Inflammatory macrophage treated with lipopolysaccharide for 4 hours (primary cell): ENCODE data around the gene RASGRF2.
"Not testable (repeated sequence)": the region's sequence is repeated elsewhere in the genome, so short reads cannot be mapped to it uniquely, and the experiment has no call there.

Source experiments
- DNase-seq: peaks from one replicate; pipeline ENCODE4 v3.0.0-alpha.2; 2020

RASGRF2 gene

GRCh38 chr5:80987078-80987766, 27.1 kb downstream of the RASGRF2 start:
- DNase-seq = no peak

- no peak for DNase-seq
Measured at GRCh38 chr5:80988419-80988935, 28.3 kb downstream of the RASGRF2 start.

GRCh38 chr5:80989883-80990282, 29.7 kb downstream of the RASGRF2 start:
- DNase-seq = no peak

GRCh38 chr5:80990527-80990926, 30.4 kb downstream of the RASGRF2 start:
- no peak for DNase-seq

- no peak for DNase-seq
Measured at GRCh38 chr5:80990971-80991370, 30.8 kb downstream of the RASGRF2 start.

- no peak for DNase-seq
Measured at GRCh38 chr5:80995908-80996307, 35.7 kb downstream of the RASGRF2 start.

GRCh38 chr5:80998590-80998979, 38.4 kb downstream of the RASGRF2 start:
- no peak for DNase-seq

GRCh38 chr5:81003811-81004386, 43.7 kb downstream of the RASGRF2 start:
- DNase-seq = no peak

- no peak for DNase-seq
Measured at GRCh38 chr5:81005708-81006107, 45.5 kb downstream of the RASGRF2 start.

- no peak for DNase-seq
Measured at GRCh38 chr5:81006231-81006630, 46.1 kb downstream of the RASGRF2 start.

GRCh38 chr5:81006947-81007636, 46.9 kb downstream of the RASGRF2 start:
- no peak for DNase-seq

GRCh38 chr5:81007637-81008027, 47.5 kb downstream of the RASGRF2 start:
- no peak for DNase-seq

GRCh38 chr5:81010336-81011169, 50.4 kb downstream of the RASGRF2 start:
- no peak for DNase-seq

GRCh38 chr5:81014348-81014747, 54.2 kb downstream of the RASGRF2 start:
- DNase-seq = no peak

GRCh38 chr5:81016116-81016515, 56.0 kb downstream of the RASGRF2 start:
- DNase-seq = no peak

GRCh38 chr5:81017320-81017719, 57.2 kb downstream of the RASGRF2 start:
- DNase-seq = no peak

- DNase-seq = not testable (repeated sequence)
Measured at GRCh38 chr5:81018608-81019007, 58.4 kb downstream of the RASGRF2 start.

GRCh38 chr5:81019748-81020147, 59.6 kb downstream of the RASGRF2 start:
- DNase-seq = no peak

GRCh38 chr5:81020478-81021167, 60.5 kb downstream of the RASGRF2 start:
- DNase-seq = no peak

- DNase-seq = no peak
Measured at GRCh38 chr5:81021486-81021885, 61.3 kb downstream of the RASGRF2 start.

- no peak for DNase-seq
Measured at GRCh38 chr5:81021951-81022687, 62.0 kb downstream of the RASGRF2 start.

GRCh38 chr5:81022688-81023084, 62.5 kb downstream of the RASGRF2 start:
- DNase-seq = no peak
